Fibroblast of gingiva (primary cell): ENCODE results near the gene ZNF350.
"Not testable (repeated sequence)": the region's sequence is repeated elsewhere in the genome, so short reads cannot be mapped to it uniquely, and the experiment has no call there.

Source experiments
- DNase-seq: peaks from one replicate; pipeline ENCODE4 v3.0.0-alpha.2; 2011; ENCODE audit warnings: low read depth

The ZNF350 gene

DNA sequence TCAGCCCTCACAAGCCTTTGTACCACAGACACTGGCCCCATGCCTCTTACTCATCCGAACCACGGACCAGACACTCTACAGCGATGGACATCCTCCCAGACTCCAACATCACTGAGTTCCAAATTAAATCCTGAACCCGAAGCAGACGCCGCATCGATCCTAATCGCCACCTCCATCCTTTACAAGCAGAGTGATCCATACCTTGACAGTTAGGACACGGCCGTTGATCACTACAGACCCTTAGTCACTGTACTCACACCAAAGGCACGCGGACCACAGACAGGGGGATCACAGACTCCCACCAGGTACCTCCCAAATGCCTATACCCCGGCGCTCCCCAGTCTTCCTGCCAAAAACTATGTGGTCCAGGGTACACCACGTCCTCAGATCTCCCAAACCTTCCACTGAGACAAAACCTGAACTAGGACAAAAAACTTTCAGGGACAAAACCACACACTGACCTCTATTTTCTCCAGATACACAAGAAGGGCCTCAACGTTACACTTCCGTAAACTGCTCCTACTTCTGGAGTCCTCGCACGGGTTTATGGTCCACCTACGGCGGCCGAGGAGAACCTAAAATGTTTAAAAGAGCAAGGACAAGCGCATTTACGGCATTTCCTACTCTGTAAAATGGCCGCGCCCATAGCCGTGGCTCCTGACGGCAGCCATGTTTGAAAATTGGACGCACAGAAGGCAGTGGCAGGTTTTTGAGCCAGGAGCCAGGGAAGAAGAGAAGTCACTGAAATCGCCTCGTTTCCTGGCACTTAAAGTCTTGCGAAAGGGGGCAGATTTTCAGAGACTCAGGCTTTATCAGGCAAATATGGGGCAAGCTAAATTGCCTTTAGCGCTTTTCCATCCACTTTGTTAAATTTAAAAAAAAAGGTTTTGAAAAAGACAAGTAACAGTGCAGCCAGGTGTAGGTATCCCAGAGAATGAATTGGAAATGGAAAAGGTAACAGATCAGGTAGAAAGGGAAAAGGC, at the start of gene ZNF350:
TSS of gene ZNF350 (minus strand) at position 532 of the 983 bp plus-strand sequence. CDS start 12,480 bp downstream, outside the sequence.
- peak; percentile 95 for DNase-seq

GRCh38 chr19:52034051-52034728, 47.5 kb upstream of the ZNF350 start:
- peak; percentile 4 for DNase-seq

- no peak for DNase-seq
Measured at GRCh38 chr19:52028780-52029123, 42.1 kb upstream of the ZNF350 start.

GRCh38 chr19:52028027-52028779, 41.6 kb upstream of the ZNF350 start, which contains the start of gene ZNF614:
ZNF614 (minus strand) TSS chr19:52028379; CDS start chr19:52025745, 2,634 bp downstream.
- peak; percentile 86 for DNase-seq

GRCh38 chr19:52026255-52026990, 39.8 kb upstream of the ZNF350 start:
- not testable (repeated sequence) for DNase-seq

- DNase-seq = not testable (repeated sequence)
Measured at GRCh38 chr19:52024478-52024877, 37.8 kb upstream of the ZNF350 start.

DNA sequence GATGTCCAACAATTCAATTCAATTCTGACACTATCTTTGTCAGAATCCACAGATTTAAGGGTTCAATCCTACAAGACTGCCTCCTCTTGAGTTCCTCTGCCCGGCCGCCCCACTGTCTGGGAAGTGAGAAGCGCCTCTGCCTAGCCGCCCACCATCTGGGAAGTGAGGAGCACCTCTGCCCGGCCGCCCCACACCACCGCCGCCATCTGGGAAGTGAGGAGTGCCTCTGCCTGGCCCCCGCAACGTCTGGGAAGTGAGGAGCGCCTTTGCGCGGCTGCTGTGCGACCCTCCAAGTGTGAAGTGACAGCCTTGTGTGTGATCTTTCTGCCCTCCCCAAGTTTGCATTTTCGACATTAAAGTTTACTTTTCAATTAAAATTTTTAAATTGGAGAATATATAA, 35.6 kb upstream of the ZNF350 start:
- no peak for DNase-seq

DNA sequence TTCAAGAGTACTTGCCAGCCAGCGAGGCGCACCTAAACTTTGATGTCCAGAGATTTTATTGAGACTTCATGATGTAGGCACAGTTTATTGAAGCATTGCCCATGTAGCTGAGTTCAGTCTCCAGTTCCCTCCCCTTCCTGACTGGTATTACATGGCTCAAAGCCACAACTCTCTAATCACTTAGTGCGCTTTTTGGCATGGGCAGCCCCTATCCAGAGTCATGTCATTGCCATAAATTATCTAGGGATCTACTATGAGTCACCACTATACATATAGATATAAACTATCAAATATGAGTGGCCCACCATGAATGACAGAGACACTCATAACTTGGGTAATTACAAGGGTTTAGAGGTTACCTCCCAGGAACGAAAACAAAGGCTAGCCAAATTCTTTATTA, 33.9 kb upstream of the ZNF350 start:
- DNase-seq = no peak

DNA sequence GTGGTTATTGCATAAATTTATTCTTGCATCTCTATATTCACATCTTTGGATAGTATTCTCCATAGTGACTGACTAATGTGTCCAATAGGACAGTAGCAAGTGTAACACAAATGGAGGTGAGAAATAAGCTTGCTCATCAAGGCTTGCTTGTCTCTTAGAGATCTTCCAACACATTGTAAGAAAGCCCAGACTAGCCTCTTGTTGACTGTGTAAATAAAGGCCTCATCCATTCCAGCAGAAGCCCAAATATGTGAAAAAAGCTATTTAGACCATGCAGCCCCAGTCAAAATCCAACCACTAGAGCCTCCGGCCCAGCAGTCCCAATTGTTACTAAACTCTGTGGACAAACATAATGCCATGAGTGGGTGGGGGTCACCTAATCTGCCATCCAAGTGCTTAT, 24.0 kb upstream of the ZNF350 start:
- no peak for DNase-seq

GRCh38 chr19:52007806-52008557, 21.3 kb upstream of the ZNF350 start, which contains the start of gene ZNF615:
ZNF615 (minus strand) TSS chr19:52008211; CDS start chr19:52003711, 4,500 bp downstream.
- DNase-seq = peak; percentile 81

GRCh38 chr19:52007451-52007805, 20.8 kb upstream of the ZNF350 start:
- no peak for DNase-seq

GRCh38 chr19:51994048-51994644, 7.5 kb upstream of the ZNF350 start:
- no peak for DNase-seq

- DNase-seq = no peak
Measured at GRCh38 chr19:51993422-51993821, 6.8 kb upstream of the ZNF350 start.

GRCh38 chr19:51983361-51983760, 3.3 kb downstream of the ZNF350 start:
- no peak for DNase-seq

DNA sequence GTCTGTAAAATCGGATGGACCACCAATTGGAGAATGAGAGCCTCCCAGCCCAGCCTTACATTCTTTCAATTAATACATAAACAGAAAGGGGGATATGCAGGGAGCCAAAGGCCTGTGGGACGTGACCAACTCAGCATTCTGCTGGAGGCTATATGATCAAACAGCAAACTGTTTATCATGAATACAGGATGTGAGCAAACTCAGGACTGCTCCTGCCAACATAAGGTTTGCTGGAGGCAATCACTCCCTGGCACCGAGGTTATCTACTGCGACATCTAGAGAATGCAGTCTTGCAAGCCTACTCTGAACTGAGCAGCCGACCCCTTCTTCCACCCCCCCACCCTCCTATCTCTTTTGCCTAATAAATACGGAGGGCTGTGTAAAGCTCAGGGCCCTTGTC, 5.7 kb downstream of the ZNF350 start:
- DNase-seq = not testable (repeated sequence)

- DNase-seq = peak; percentile 33
Measured at GRCh38 chr19:51980116-51980736, 6.4 kb downstream of the ZNF350 start.

DNA sequence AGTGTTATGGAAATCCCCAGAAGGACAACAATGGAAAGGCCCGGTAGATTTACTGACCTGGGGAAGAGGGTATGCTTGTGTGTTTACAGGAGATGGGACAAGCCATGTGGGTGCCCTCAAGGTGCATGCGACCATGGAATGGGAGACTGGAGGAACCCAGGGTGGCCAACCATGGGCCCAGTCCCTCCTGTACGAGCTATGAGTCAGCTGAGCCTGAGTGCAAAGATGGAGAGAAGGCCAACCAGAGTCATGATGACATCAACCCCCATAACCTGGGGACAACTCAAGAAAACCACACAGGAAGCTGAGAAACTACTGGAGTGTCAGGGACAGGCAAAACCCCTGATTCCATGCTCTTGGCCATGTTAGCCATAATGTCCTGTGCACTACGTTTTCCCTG, 7.8 kb downstream of the ZNF350 start:
- DNase-seq = no peak

DNA sequence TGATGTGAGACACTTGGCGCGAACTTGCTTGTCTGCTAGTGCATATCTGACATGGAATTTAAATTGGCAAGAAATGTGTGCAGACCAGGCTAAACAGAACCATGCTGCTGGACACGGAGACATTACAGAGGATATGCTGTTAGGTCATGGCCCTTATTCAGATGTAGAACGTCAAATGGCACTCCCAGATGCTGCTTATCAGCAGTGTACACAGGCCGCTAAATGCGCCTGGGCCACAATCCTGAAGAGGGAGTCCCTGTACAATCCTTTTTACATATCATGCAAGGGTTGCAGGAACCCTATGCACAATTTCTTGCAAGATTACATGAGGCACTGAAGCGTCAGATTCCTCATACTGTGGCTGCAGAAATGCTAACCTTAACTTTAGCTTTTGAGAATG, 9.3 kb downstream of the ZNF350 start:
- DNase-seq = no peak

DNA sequence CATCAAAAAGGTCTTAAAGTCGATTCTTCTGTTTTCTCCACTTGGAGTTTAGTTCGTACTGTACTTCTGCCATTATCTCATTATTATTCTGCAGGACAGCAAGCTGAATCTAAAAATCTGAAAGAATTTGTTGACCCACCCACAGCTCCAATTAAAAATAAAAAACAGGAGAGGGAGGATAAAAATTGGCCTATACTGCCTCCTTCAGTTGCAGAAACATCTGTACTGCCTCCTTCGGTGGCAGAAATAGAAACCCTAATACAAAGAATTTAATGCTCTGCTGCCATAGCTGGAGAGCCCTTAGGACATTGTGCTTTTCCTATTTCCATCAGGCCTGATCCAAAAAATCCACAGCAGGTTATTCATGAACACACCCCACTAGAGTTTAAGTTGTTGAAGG, 9.8 kb downstream of the ZNF350 start:
- no peak for DNase-seq

DNA sequence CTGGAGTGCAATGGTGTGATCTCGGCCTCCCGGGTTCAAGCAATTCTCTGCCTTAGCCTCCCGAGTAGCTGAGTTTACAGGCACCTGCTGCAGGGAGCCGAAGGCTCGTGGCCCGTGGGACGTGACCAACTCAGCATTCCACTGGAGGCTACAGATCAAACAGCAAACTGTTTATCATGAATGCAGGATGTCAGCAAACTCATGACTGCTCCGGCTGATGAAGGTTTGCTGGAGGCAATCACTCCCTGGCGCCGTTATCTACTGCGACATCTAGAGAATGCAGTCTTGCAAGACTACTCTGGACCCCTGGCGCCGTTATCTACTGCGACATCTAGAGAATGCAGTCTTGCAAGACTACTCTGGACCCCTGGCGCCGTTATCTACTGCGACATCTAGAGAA, 10.9 kb downstream of the ZNF350 start:
- not testable (repeated sequence) for DNase-seq
